HUES6 (cell line): Measurements from ENCODE around the gene KHK.
"Not testable (repeated sequence)": the region's sequence is repeated elsewhere in the genome, so short reads cannot be mapped to it uniquely, and the experiment has no call there.

Source experiments
- H3K27ac ChIP-seq: 2 replicates; pipeline ENCODE4 v1.7.0; 2013; ENCODE audit warnings: low read depth, mild to moderate bottlenecking, low read length, inconsistent platforms
- H3K27me3 ChIP-seq: 2 replicates; pipeline ENCODE4 v1.6.1; 2013; ENCODE audit warnings: low read length; ENCODE audit not compliant: control insufficient read depth, insufficient read depth
- H3K36me3 ChIP-seq: 2 replicates; pipeline ENCODE4 v1.6.1; 2013; ENCODE audit warnings: low read length; ENCODE audit not compliant: control insufficient read depth, insufficient read depth
- H3K4me1 ChIP-seq: 2 replicates; pipeline ENCODE4 v1.6.1; 2013; ENCODE audit warnings: low read length; ENCODE audit not compliant: control insufficient read depth, insufficient read depth
- H3K4me3 ChIP-seq: 2 replicates; pipeline ENCODE4 v1.5.1; 2013; ENCODE audit warnings: low read depth, low read length
- H3K9ac ChIP-seq: one replicate; pipeline ENCODE4 v1.6.1; 2013; ENCODE audit warnings: mild to moderate bottlenecking, low read length
- H3K9me3 ChIP-seq: 2 replicates; pipeline ENCODE4 v1.6.1; 2013; ENCODE audit warnings: low read depth, low read length; ENCODE audit not compliant: control insufficient read depth, insufficient read depth

The KHK gene

GRCh38 chr2:27075566-27075871 lies 11.1 kb upstream of the KHK start:
- not testable (repeated sequence) for H3K4me3 ChIP-seq, H3K27ac ChIP-seq, H3K9me3 ChIP-seq, H3K36me3 ChIP-seq, H3K27me3 ChIP-seq, H3K9ac ChIP-seq
- H3K4me1 ChIP-seq: peaks cover 23% of the 10 kb centered on the region

DNA sequence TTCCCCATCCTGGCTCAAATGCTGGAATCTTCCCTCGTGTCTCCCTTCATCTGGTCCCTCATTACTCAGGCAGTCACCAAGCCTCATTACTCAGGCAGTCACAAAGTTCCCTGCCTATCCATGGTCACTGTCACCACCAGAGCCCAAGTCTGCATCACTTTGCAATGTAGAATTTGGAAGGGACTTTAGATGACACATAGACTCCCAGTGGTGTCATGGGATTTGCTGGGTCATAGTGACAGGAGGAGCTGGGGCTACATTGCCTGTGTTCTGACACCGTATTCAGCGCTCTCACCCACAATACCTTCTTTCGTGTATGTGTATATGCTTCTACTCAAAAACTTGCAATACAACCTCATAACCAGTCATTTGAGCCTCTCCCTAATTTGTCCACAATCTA lies 10.2 kb upstream of the KHK start:
- no peaks in the 10 kb centered on the region for H3K36me3 ChIP-seq
- H3K27me3 ChIP-seq: no peaks in the 10 kb centered on the region
- H3K4me3 ChIP-seq: no peak overlapping the region
- no peak overlapping the region for H3K27ac ChIP-seq
- H3K9ac ChIP-seq: no peak overlapping the region
- H3K4me1 ChIP-seq: peaks cover 25% of the 10 kb centered on the region
- H3K9me3 ChIP-seq: no peaks in the 10 kb centered on the region

DNA sequence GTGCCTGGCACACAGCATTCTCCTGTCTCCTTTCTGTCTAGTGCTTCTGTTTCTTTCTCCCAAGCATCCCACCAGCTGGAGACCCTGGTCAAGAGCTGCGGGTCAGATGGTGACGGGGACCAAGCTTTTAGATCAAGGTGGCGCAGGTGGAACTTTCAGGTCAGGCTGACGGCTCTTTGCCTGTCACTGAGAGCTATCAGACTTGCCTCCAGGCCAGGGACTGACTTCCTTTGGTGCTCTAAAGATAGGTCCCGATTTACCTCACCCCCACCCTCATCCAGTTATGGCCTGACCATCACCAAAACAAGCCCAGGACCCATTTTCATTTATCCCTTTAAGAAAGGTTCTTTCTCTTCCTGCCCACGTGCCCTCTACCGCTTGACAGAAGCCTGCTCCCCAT lies 9.3 kb upstream of the KHK start:
- no peaks in the 10 kb centered on the region for H3K9me3 ChIP-seq
- H3K4me3 ChIP-seq: no peak overlapping the region
- no peak overlapping the region for H3K9ac ChIP-seq
- H3K4me1 ChIP-seq: peaks cover 29% of the 10 kb centered on the region
- H3K27ac ChIP-seq: no peak overlapping the region
- H3K36me3 ChIP-seq: no peaks in the 10 kb centered on the region
- H3K27me3 ChIP-seq: no peaks in the 10 kb centered on the region

DNA sequence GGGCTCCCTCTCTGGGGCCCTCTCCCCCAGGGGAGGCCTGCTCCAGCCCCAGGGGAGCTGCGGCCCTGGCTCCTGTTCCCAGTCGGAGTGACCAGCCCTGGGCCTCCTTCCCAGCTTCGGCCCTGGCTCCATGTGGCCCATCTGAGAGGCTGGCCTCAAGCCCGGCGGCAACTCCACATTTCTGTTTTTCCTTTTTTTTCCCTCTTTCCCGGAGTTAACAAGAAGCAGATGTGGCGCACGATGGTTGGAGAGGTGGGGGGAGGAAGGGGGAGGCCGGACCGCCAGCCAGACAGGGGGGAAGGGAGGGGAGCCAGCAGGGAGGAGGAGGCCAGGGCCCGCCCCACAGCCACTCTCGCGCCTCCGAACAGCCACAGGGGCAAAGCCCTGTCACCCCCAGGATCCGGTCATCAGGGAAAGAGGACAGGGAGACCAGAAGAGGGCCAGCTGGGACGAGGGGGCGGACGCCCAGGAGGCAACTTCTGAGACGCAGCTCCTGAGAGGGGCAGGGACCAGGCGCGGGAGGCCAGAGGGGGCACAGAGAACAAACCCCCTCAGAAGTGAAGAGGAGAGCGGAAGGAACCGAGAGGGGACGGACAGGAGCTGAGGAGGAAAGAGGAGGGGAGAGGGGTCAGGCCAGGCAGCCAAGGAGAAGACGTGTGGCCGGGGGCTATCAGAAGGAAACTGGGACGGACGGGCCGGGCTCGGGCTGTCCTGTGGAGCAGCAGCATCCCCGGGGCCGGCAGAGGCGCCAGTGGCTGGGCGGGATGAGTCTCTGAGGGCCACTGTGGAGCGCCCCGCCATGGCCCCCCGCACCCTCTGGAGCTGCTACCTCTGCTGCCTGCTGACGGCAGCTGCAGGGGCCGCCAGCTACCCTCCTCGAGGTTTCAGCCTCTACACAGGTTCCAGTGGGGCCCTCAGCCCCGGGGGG lies 8.0 kb upstream of the KHK start, which contains the start of gene EMILIN1:
Gene EMILIN1, plus strand, starts transcription at position 349 of the 928 bp plus-strand sequence. Its CDS starts 451 bp downstream, at position 800.
- Histone ChIP-seq H3K9ac (peak within 1 kb of the TSS; percentile 48), H3K4me1 (peaks cover 21% of the 10 kb centered on the region), H3K4me3 (0 out of 2 replicates have a peak within 1 kb of the TSS, but pooled peaks have one; percentile 30)

GRCh38 chr2:27079233-27080139 lies 7.1 kb upstream of the KHK start:
- H3K9me3 ChIP-seq: no peaks in the 10 kb centered on the region
- no peak overlapping the region for H3K9ac ChIP-seq
- no peaks in the 10 kb centered on the region for H3K36me3 ChIP-seq
- no peak overlapping the region for H3K4me3 ChIP-seq
- no peaks in the 10 kb centered on the region for H3K27me3 ChIP-seq
- no peak overlapping the region for H3K27ac ChIP-seq
- H3K4me1 ChIP-seq: peaks cover 21% of the 10 kb centered on the region

More for the DNA sequence above, 8.0 kb upstream of the KHK start, which contains the start of gene EMILIN1:
- no peaks in the 10 kb centered on the region for H3K27me3 ChIP-seq
- H3K36me3 ChIP-seq: no peaks in the 10 kb centered on the region
- H3K27ac ChIP-seq: no peak within 1 kb of the TSS
- no peaks in the 10 kb centered on the region for H3K9me3 ChIP-seq

GRCh38 chr2:27080140-27080469 lies 6.5 kb upstream of the KHK start:
- Histone ChIP-seq H3K27ac (no peak overlapping the region), H3K9me3 (no peaks in the 10 kb centered on the region)

DNA sequence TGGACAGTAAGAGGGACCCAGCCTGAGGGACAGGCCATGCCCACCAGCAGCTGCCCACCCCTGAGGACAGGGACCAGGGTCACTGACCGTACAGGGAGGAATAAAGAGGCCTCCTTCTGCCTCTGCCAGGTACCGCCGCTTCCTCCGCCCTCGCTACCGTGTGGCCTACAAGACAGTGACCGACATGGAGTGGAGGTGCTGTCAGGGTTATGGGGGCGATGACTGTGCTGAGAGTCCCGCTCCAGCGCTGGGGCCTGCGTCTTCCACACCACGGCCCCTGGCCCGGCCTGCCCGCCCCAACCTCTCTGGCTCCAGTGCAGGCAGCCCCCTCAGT lies 6.0 kb upstream of the KHK start:
- no peak overlapping the region for H3K9ac ChIP-seq
- no peaks in the 10 kb centered on the region for H3K27me3 ChIP-seq
- no peaks in the 10 kb centered on the region for H3K36me3 ChIP-seq
- no peak overlapping the region for H3K27ac ChIP-seq
- peaks cover 25% of the 10 kb centered on the region for H3K4me1 ChIP-seq
- no peak overlapping the region for H3K4me3 ChIP-seq
- no peaks in the 10 kb centered on the region for H3K9me3 ChIP-seq

More at GRCh38 chr2:27080140-27080469, 6.5 kb upstream of the KHK start:
- Histone ChIP-seq H3K4me1 (peaks cover 21% of the 10 kb centered on the region), H3K36me3 (no peaks in the 10 kb centered on the region), H3K4me3 (no peak overlapping the region), H3K27me3 (no peaks in the 10 kb centered on the region), H3K9ac (no peak overlapping the region)

DNA sequence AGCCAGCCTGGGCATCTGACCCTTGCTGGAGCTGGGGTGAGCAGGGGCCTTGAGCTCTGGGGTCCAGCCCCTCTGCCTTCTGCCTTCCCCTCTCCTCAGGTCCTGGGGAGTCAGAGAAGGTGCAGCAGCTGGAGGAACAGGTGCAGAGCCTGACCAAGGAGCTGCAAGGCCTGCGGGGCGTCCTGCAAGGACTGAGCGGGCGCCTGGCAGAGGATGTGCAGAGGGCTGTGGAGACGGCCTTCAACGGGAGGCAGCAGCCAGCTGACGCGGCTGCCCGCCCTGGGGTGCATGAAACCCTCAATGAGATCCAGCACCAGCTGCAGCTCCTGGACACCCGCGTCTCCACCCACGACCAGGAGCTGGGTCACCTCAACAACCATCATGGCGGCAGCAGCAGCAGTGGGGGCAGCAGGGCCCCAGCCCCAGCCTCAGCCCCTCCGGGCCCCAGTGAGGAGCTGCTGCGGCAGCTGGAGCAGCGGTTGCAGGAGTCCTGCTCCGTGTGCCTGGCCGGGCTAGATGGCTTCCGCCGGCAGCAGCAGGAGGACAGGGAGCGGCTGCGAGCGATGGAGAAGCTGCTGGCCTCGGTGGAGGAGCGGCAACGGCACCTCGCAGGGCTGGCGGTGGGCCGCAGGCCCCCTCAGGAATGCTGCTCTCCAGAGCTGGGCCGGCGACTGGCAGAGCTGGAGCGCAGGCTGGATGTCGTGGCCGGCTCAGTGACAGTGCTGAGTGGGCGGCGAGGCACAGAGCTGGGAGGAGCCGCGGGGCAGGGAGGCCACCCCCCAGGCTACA lies 4.4 kb upstream of the KHK start:
- Histone ChIP-seq H3K27me3 (peaks cover 3% of the 10 kb centered on the region; the same call in 1 of the 2 replicates), H3K4me1 (peaks cover 25% of the 10 kb centered on the region), H3K4me3 (no peak overlapping the region), H3K9me3 (no peaks in the 10 kb centered on the region), H3K27ac (no peak overlapping the region), H3K9ac (no peak overlapping the region), H3K36me3 (no peaks in the 10 kb centered on the region)

DNA sequence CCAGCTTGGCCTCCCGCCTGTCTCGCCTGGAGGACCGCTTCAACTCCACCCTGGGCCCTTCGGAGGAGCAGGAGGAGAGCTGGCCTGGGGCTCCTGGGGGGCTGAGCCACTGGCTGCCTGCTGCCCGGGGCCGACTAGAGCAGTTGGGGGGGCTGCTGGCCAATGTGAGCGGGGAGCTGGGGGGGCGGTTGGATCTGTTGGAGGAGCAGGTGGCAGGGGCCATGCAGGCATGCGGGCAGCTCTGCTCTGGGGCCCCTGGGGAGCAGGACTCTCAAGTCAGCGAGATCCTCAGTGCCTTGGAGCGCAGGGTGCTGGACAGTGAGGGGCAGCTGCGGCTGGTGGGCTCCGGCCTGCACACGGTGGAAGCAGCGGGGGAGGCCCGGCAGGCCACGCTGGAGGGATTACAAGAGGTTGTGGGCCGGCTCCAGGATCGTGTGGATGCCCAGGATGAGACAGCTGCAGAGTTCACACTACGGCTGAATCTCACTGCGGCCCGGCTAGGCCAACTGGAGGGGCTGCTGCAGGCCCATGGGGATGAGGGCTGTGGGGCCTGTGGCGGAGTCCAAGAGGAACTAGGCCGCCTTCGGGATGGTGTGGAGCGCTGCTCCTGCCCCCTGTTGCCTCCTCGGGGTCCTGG lies 3.7 kb upstream of the KHK start:
- Histone ChIP-seq H3K9me3 (no peaks in the 10 kb centered on the region), H3K4me3 (no peak overlapping the region), H3K27me3 (peaks cover 10% of the 10 kb centered on the region; the same call in 1 of the 2 replicates), H3K4me1 (peaks cover 28% of the 10 kb centered on the region), H3K9ac (no peak overlapping the region), H3K36me3 (no peaks in the 10 kb centered on the region), H3K27ac (no peak overlapping the region)
